ENCODE measurements around the gene NRXN3.

NRXN3 gene

GRCh38 chr14:78631551-78631950, 461.4 kb downstream of the NRXN3 start:
- Mint-ChIP-seq H3K9me3 (no peaks in the 10 kb centered on the region), H3K27me3 (peaks cover 3% of the 10 kb centered on the region), H3K4me1 (ENCODE audit: low read depth) (no peaks in the 10 kb centered on the region), H3K4me3 (no peak overlapping the region), H3K27ac (no peak overlapping the region), H3K36me3 (ENCODE audit: low read depth) (no peaks in the 10 kb centered on the region)

DNA sequence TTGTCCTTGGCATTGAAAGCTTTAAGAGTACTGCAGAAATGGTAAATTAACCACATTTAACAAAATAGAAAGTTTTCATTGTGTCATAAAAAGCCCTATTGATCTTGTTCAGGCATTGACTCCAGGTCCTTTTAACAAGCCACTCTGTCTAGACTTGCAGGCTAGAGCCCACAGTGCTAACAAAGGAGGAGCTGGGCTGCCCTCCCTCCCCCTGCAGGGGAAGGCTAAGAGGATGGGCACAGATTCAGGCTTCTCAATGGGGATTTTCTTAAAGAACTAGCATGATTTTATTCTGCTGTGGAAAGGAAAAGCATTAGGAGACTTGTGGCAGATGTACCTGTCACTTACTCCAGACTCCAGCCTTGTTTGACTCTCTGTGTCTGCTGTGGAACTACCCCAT, 463.6 kb downstream of the NRXN3 start:
- Mint-ChIP-seq H3K27me3 (peaks cover 8% of the 10 kb centered on the region), H3K27ac (no peak overlapping the region), H3K36me3 (ENCODE audit: low read depth) (no peaks in the 10 kb centered on the region), H3K9me3 (no peaks in the 10 kb centered on the region), H3K4me3 (no peak overlapping the region), H3K4me1 (ENCODE audit: low read depth) (no peaks in the 10 kb centered on the region)

GRCh38 chr14:78637489-78637888, 467.3 kb downstream of the NRXN3 start:
- Mint-ChIP-seq H3K4me3 (no peak overlapping the region), H3K27ac (no peak overlapping the region), H3K36me3 (ENCODE audit: low read depth) (no peaks in the 10 kb centered on the region), H3K4me1 (ENCODE audit: low read depth) (no peaks in the 10 kb centered on the region), H3K27me3 (peaks cover 8% of the 10 kb centered on the region), H3K9me3 (peaks cover 2% of the 10 kb centered on the region)

DNA sequence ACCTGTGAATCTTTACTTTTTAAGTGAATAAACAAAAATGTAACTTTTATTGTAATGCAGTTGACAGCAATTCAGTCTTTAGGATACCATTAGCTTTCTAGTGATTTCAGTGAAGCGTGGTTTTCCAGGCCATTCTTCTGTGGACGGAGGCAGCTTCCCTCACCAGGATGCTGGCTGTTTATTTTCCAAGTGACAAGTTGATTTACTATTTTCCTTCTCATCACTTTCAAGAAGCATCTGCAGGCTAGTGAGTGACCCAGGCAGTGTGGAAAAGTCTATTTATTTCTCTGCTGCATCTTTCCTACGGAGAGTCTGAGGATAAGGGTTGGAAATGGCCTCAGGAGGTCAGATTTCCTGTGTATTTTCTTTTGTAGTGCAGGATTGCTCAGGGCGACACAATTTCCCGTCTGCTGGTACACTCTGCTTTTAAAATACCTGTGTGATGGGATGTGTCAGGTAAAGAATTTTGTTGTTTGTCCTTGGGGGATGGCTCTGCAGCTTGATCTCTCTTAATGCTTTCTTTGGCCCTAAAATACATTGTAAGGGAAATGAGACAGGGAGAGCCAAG, 467.8 kb downstream of the NRXN3 start:
- Mint-ChIP-seq H3K4me3 (no peak overlapping the region), H3K4me1 (ENCODE audit: low read depth) (no peaks in the 10 kb centered on the region), H3K9me3 (peaks cover 3% of the 10 kb centered on the region), H3K27me3 (peaks cover 8% of the 10 kb centered on the region), H3K27ac (no peak overlapping the region), H3K36me3 (ENCODE audit: low read depth) (no peaks in the 10 kb centered on the region)

- H3K4me1 Mint-ChIP-seq (ENCODE audit: low read depth): no peaks in the 10 kb centered on the region
- peaks cover 8% of the 10 kb centered on the region for H3K27me3 Mint-ChIP-seq
- no peak overlapping the region for H3K27ac Mint-ChIP-seq
- H3K9me3 Mint-ChIP-seq: peaks cover 3% of the 10 kb centered on the region
- H3K36me3 Mint-ChIP-seq (ENCODE audit: low read depth): no peaks in the 10 kb centered on the region
- H3K4me3 Mint-ChIP-seq: no peak overlapping the region
Measured at GRCh38 chr14:78638926-78639325, 468.8 kb downstream of the NRXN3 start.

DNA sequence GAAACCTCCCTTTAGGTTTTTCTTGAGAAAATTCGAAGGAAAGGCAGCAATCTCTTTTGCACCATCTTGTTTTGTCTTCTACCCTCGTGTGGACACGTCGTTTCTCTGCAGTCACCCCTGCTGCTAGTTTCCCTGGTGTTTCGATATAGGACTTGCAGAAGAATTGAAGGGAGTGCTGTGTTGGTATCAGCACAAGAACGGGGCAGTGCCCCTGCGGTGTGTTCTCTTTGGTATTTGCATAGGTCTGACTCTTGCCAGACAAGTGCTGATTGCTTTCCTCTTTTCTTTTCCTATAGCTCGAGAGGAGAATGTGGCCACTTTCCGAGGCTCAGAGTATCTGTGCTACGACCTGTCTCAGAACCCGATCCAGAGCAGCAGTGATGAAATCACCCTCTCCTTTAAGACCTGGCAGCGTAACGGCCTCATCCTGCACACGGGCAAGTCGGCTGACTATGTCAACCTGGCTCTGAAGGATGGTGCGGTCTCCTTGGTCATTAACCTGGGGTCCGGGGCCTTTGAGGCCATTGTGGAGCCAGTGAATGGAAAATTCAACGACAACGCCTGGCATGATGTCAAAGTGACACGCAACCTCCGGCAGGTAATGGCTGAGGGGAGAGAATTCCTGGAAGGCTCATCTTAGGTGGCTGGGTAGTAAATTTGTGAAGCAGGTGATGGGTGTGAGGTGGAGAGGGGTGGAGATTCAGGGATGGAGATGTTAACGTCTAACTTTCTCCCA, 474.8 kb downstream of the NRXN3 start:
- no peaks in the 10 kb centered on the region for H3K36me3 Mint-ChIP-seq (ENCODE audit: low read depth)
- no peak overlapping the region for H3K27ac Mint-ChIP-seq
- H3K9me3 Mint-ChIP-seq: peaks cover 8% of the 10 kb centered on the region
- H3K4me1 Mint-ChIP-seq (ENCODE audit: low read depth): no peaks in the 10 kb centered on the region
- H3K27me3 Mint-ChIP-seq: peaks cover 3% of the 10 kb centered on the region
- no peak overlapping the region for H3K4me3 Mint-ChIP-seq

DNA sequence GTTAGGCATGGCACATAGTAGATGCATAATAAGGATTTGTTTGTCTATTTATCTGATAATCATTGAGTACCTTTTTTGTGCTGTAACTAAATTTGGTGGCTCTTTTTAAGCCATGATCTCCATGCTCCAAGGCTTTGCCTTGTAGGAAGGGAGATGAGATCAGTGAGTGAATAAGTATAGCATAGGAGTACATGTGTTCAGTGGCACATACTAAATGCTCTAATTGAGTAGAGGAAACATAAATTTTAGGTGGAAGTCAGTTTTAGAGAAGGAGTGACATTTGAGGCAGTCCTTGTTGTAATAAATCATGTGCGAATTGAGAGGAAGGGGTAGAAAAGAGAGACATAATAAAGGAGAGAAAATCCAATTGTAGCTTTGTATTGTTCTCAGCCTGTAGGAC, 482.6 kb downstream of the NRXN3 start:
- no peak overlapping the region for H3K4me3 Mint-ChIP-seq
- H3K27me3 Mint-ChIP-seq: peaks cover 8% of the 10 kb centered on the region
- H3K9me3 Mint-ChIP-seq: peaks cover 8% of the 10 kb centered on the region
- H3K4me1 Mint-ChIP-seq (ENCODE audit: low read depth): no peaks in the 10 kb centered on the region
- H3K36me3 Mint-ChIP-seq (ENCODE audit: low read depth): no peaks in the 10 kb centered on the region
- H3K27ac Mint-ChIP-seq: no peak overlapping the region

DNA sequence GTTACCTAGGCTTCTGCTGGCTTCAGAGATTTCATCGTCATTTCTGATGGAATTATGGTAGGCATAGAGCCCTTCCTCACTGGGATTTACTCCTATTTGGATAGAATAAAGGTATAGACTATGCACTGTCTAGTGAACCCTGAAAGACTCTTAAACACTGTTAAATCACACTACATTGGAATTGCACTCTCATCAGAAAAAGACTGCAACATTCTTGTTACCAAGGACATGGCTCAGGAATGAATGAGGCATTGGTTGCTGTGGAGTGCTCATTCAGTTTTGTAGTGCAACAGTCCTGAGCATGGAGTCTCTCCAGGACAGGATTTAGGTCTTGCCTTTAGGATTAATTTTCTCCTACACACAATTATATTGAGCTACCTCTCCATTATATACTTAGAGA, 483.0 kb downstream of the NRXN3 start:
- Mint-ChIP-seq H3K27me3 (peaks cover 8% of the 10 kb centered on the region), H3K27ac (no peak overlapping the region), H3K9me3 (peaks cover 8% of the 10 kb centered on the region), H3K4me1 (ENCODE audit: low read depth) (no peaks in the 10 kb centered on the region), H3K4me3 (no peak overlapping the region), H3K36me3 (ENCODE audit: low read depth) (no peaks in the 10 kb centered on the region)

GRCh38 chr14:78657451-78657850, 487.3 kb downstream of the NRXN3 start:
- Mint-ChIP-seq H3K27me3 (peaks cover 4% of the 10 kb centered on the region), H3K9me3 (peaks cover 5% of the 10 kb centered on the region), H3K36me3 (ENCODE audit: low read depth) (no peaks in the 10 kb centered on the region), H3K27ac (no peak overlapping the region), H3K4me3 (no peak overlapping the region), H3K4me1 (ENCODE audit: low read depth) (no peaks in the 10 kb centered on the region)

DNA sequence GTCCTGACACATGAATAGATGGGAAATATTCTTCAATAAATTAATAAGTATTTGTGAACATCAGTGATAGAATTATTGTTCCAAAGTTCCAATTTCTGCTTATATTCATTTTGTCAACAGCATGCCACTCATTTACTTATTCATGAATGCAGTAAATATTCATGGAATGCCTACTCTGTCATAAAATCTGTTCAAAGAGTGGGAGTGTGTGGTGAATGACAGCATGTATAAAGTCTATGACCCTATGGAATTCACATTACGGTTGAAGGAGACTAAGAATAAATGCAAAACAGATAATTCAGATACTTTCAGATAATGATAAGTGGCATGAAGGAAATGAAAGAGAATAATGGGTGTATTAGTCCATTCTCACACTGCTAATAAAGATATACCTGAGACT, 494.7 kb downstream of the NRXN3 start:
- H3K4me3 Mint-ChIP-seq: no peak overlapping the region
- peaks cover 4% of the 10 kb centered on the region for H3K27me3 Mint-ChIP-seq
- no peaks in the 10 kb centered on the region for H3K4me1 Mint-ChIP-seq (ENCODE audit: low read depth)
- H3K36me3 Mint-ChIP-seq (ENCODE audit: low read depth): no peaks in the 10 kb centered on the region
- H3K27ac Mint-ChIP-seq: no peak overlapping the region
- peaks cover 4% of the 10 kb centered on the region for H3K9me3 Mint-ChIP-seq

- H3K4me3 Mint-ChIP-seq: no peak overlapping the region
- H3K27ac Mint-ChIP-seq: no peak overlapping the region
- H3K9me3 Mint-ChIP-seq: peaks cover 9% of the 10 kb centered on the region
- no peaks in the 10 kb centered on the region for H3K4me1 Mint-ChIP-seq (ENCODE audit: low read depth)
- peaks cover 10% of the 10 kb centered on the region for H3K27me3 Mint-ChIP-seq
- H3K36me3 Mint-ChIP-seq (ENCODE audit: low read depth): no peaks in the 10 kb centered on the region
Measured at GRCh38 chr14:78666336-78667056, 496.3 kb downstream of the NRXN3 start.

GRCh38 chr14:78667141-78667540, 497.0 kb downstream of the NRXN3 start:
- H3K9me3 Mint-ChIP-seq: peaks cover 9% of the 10 kb centered on the region
- H3K4me3 Mint-ChIP-seq: no peak overlapping the region
- no peaks in the 10 kb centered on the region for H3K4me1 Mint-ChIP-seq (ENCODE audit: low read depth)
- H3K36me3 Mint-ChIP-seq (ENCODE audit: low read depth): no peaks in the 10 kb centered on the region
- H3K27me3 Mint-ChIP-seq: peaks cover 10% of the 10 kb centered on the region
- no peak overlapping the region for H3K27ac Mint-ChIP-seq

DNA sequence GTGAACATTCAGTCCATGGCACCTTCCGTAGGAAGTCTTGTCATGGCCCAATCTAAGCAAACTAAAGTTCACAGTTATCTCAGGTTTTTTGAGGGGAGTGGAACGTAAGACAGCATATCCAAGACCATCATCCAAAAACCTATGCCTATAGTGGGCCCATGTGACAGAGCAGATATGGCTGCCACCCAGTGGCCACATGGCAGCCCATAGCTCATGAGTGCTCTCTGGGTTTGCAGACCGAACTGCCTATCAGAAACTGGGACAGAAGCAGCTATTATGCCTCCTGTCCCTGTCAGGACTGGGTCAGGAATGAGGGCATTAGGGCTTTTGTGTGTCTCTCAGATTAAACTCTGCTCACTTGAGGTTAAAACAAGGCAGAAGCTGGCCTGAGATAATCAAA, 503.7 kb downstream of the NRXN3 start:
- no peak overlapping the region for H3K4me3 Mint-ChIP-seq
- no peaks in the 10 kb centered on the region for H3K4me1 Mint-ChIP-seq (ENCODE audit: low read depth)
- H3K27ac Mint-ChIP-seq: no peak overlapping the region
- peaks cover 8% of the 10 kb centered on the region for H3K9me3 Mint-ChIP-seq
- peaks cover 14% of the 10 kb centered on the region for H3K27me3 Mint-ChIP-seq
- no peaks in the 10 kb centered on the region for H3K36me3 Mint-ChIP-seq (ENCODE audit: low read depth)

DNA sequence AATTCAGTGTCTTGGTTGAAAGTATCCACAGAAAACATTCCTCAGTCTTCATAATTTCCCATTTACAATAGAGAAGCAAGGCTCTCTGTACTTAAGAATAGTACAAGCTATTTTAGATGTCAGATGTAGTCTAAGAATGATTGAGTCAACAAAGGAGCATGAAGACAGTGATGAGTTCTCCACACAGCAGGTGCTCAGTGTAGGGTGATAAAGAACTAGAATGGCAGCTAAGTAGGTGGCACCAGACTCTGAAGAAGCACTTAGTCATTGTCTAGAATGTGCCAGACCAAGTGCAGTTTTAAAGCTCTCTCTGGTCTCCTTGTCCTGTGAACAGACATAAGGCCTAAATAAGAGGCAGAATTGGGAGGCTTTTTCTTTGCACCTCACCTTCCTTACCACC, 504.6 kb downstream of the NRXN3 start:
- no peaks in the 10 kb centered on the region for H3K36me3 Mint-ChIP-seq (ENCODE audit: low read depth)
- no peak overlapping the region for H3K27ac Mint-ChIP-seq
- no peaks in the 10 kb centered on the region for H3K4me1 Mint-ChIP-seq (ENCODE audit: low read depth)
- no peak overlapping the region for H3K4me3 Mint-ChIP-seq
- peaks cover 5% of the 10 kb centered on the region for H3K9me3 Mint-ChIP-seq
- H3K27me3 Mint-ChIP-seq: peaks cover 11% of the 10 kb centered on the region

GRCh38 chr14:78683206-78683605, 513.0 kb downstream of the NRXN3 start:
- Mint-ChIP-seq H3K4me3 (no peak overlapping the region), H3K27ac (no peak overlapping the region), H3K36me3 (ENCODE audit: low read depth) (no peaks in the 10 kb centered on the region), H3K9me3 (peaks cover 3% of the 10 kb centered on the region), H3K4me1 (ENCODE audit: low read depth) (no peaks in the 10 kb centered on the region), H3K27me3 (no peaks in the 10 kb centered on the region)
